ENCODE data around the gene MAGI1.

Gene MAGI1

GRCh38 chr3:65936908-65937638, 101.6 kb downstream of the MAGI1 start:
- peak; percentile 21 for ATAC-seq
- no peaks in the 10 kb centered on the region for H3K9me3 Mint-ChIP-seq
- DNase-seq (ENCODE audit: low spot score in 2 of 2) = no peak

GRCh38 chr3:65935724-65936123, 103.0 kb downstream of the MAGI1 start:
- no peak overlapping the region for H3K4me3 Mint-ChIP-seq
- ATAC-seq = no peak
- no peaks in the 10 kb centered on the region for H3K9me3 Mint-ChIP-seq
- no peak for DNase-seq (ENCODE audit: low spot score in 2 of 2)
- no peak overlapping the region for H3K27ac Mint-ChIP-seq
- no peaks in the 10 kb centered on the region for H3K4me1 Mint-ChIP-seq
- H3K36me3 Mint-ChIP-seq = no peaks in the 10 kb centered on the region

More at GRCh38 chr3:65936908-65937638, 101.6 kb downstream of the MAGI1 start:
- Mint-ChIP-seq H3K4me3 (no peak overlapping the region), H3K4me1 (no peaks in the 10 kb centered on the region), H3K27ac (no peak overlapping the region), H3K36me3 (no peaks in the 10 kb centered on the region)

GRCh38 chr3:65930648-65931047, 108.1 kb downstream of the MAGI1 start:
- ATAC-seq (no peak), DNase-seq (ENCODE audit: low spot score in 2 of 2) (no peak)
- no peak overlapping the region for H3K27ac Mint-ChIP-seq
- no peak overlapping the region for H3K4me3 Mint-ChIP-seq
- no peaks in the 10 kb centered on the region for H3K9me3 Mint-ChIP-seq
- H3K4me1 Mint-ChIP-seq = no peaks in the 10 kb centered on the region
- H3K36me3 Mint-ChIP-seq = peaks cover 2% of the 10 kb centered on the region

- Mint-ChIP-seq H3K27ac (no peak overlapping the region), H3K36me3 (peaks cover 5% of the 10 kb centered on the region), H3K4me3 (no peak overlapping the region), H3K9me3 (no peaks in the 10 kb centered on the region), H3K4me1 (no peaks in the 10 kb centered on the region)
- DNase-seq (ENCODE audit: low spot score in 2 of 2) (no peak), ATAC-seq (no peak)
These were observed 110.6 kb downstream of the MAGI1 start for GRCh38 chr3:65928110-65928509.

GRCh38 chr3:65927576-65927975, 111.1 kb downstream of the MAGI1 start:
- Mint-ChIP-seq H3K27ac (no peak overlapping the region), H3K9me3 (no peaks in the 10 kb centered on the region), H3K36me3 (peaks cover 5% of the 10 kb centered on the region), H3K4me1 (no peaks in the 10 kb centered on the region), H3K4me3 (no peak overlapping the region)
- ATAC-seq (no peak), DNase-seq (ENCODE audit: low spot score in 2 of 2) (no peak)

- no peaks in the 10 kb centered on the region for H3K4me1 Mint-ChIP-seq
These were observed 113.3 kb downstream of the MAGI1 start for GRCh38 chr3:65925254-65925954.

GRCh38 chr3:65924762-65925161, 114.0 kb downstream of the MAGI1 start:
- no peak overlapping the region for H3K4me3 Mint-ChIP-seq
- ATAC-seq (no peak), DNase-seq (ENCODE audit: low spot score in 2 of 2) (no peak)
- H3K36me3 Mint-ChIP-seq = peaks cover 5% of the 10 kb centered on the region
- no peak overlapping the region for H3K27ac Mint-ChIP-seq
- H3K4me1 Mint-ChIP-seq = no peaks in the 10 kb centered on the region
- peaks cover 3% of the 10 kb centered on the region for H3K9me3 Mint-ChIP-seq

More at GRCh38 chr3:65925254-65925954, 113.3 kb downstream of the MAGI1 start:
- ATAC-seq (no peak), DNase-seq (ENCODE audit: low spot score in 2 of 2) (no peak)
- no peak overlapping the region for H3K27ac Mint-ChIP-seq
- no peak overlapping the region for H3K4me3 Mint-ChIP-seq
- H3K36me3 Mint-ChIP-seq = peaks cover 5% of the 10 kb centered on the region
- H3K9me3 Mint-ChIP-seq = peaks cover 3% of the 10 kb centered on the region

- Mint-ChIP-seq H3K9me3 (peaks cover 3% of the 10 kb centered on the region), H3K27ac (no peak overlapping the region), H3K36me3 (peaks cover 5% of the 10 kb centered on the region), H3K4me3 (no peak overlapping the region), H3K4me1 (no peaks in the 10 kb centered on the region)
- no peak for DNase-seq (ENCODE audit: low spot score in 2 of 2)
- ATAC-seq = no peak
These were observed 116.3 kb downstream of the MAGI1 start for GRCh38 chr3:65922441-65922840.

GRCh38 chr3:65919826-65920225, 118.9 kb downstream of the MAGI1 start:
- no peak for ATAC-seq
- Mint-ChIP-seq H3K36me3 (no peaks in the 10 kb centered on the region), H3K27ac (no peak overlapping the region), H3K4me1 (no peaks in the 10 kb centered on the region), H3K4me3 (no peak overlapping the region), H3K9me3 (peaks cover 3% of the 10 kb centered on the region)
- DNase-seq (ENCODE audit: low spot score in 2 of 2) = no peak

- no peak overlapping the region for H3K4me3 Mint-ChIP-seq
- H3K4me1 Mint-ChIP-seq = no peaks in the 10 kb centered on the region
- no peak overlapping the region for H3K27ac Mint-ChIP-seq
- no peak for DNase-seq (ENCODE audit: low spot score in 2 of 2)
- no peaks in the 10 kb centered on the region for H3K36me3 Mint-ChIP-seq
- no peak for ATAC-seq
- no peaks in the 10 kb centered on the region for H3K9me3 Mint-ChIP-seq
These were observed 123.2 kb downstream of the MAGI1 start for GRCh38 chr3:65915477-65915876.

GRCh38 chr3:65914740-65915367, 123.9 kb downstream of the MAGI1 start:
- Mint-ChIP-seq H3K27ac (no peak overlapping the region), H3K4me3 (no peak overlapping the region), H3K36me3 (no peaks in the 10 kb centered on the region), H3K4me1 (no peaks in the 10 kb centered on the region), H3K9me3 (no peaks in the 10 kb centered on the region)
- ATAC-seq = no peak
- DNase-seq (ENCODE audit: low spot score in 2 of 2) = no peak

- ATAC-seq (no peak), DNase-seq (ENCODE audit: low spot score in 2 of 2) (no peak)
- Mint-ChIP-seq H3K9me3 (no peaks in the 10 kb centered on the region), H3K36me3 (no peaks in the 10 kb centered on the region), H3K4me3 (no peak overlapping the region), H3K27ac (no peak overlapping the region), H3K4me1 (no peaks in the 10 kb centered on the region)
These were observed 124.5 kb downstream of the MAGI1 start for GRCh38 chr3:65914032-65914739.

- Mint-ChIP-seq H3K9me3 (no peaks in the 10 kb centered on the region), H3K27ac (no peak overlapping the region), H3K4me3 (no peak overlapping the region), H3K4me1 (no peaks in the 10 kb centered on the region), H3K36me3 (no peaks in the 10 kb centered on the region)
- DNase-seq (ENCODE audit: low spot score in 2 of 2) (no peak), ATAC-seq (no peak)
These were observed 126.1 kb downstream of the MAGI1 start for GRCh38 chr3:65912647-65913046.

- H3K27ac Mint-ChIP-seq = no peak overlapping the region
These were observed 130.1 kb downstream of the MAGI1 start for GRCh38 chr3:65908588-65908987.

More at GRCh38 chr3:65908588-65908987, 130.1 kb downstream of the MAGI1 start:
- DNase-seq (ENCODE audit: low spot score in 2 of 2) (no peak), ATAC-seq (no peak)
- Mint-ChIP-seq H3K4me1 (no peaks in the 10 kb centered on the region), H3K36me3 (no peaks in the 10 kb centered on the region), H3K9me3 (no peaks in the 10 kb centered on the region), H3K4me3 (no peak overlapping the region)
